Thoracic aorta (tissue), 2 donors: ENCODE results near the gene CTSW. TPM values are rescaled to one million over a fixed set of nuclear protein-coding genes. Genes with fewer than 3 reads are reported as not detected.

Source experiments
- ATAC-seq: fragments of 150-250 bp; one replicate; pipeline ENCODE4 v1.8.0; 2017; ENCODE audit warnings: low read depth; ENCODE audit not compliant: insufficient number of reproducible peaks, low FRiP score
- DNase-seq: peaks from one replicate; pipeline ENCODE4 v3.0.0-alpha.2; 2020; ENCODE audit warnings: low spot score
- H3K27ac ChIP-seq, 2 donors: fragments of 200-600 bp; sonication (generic); 1 replicate in 1 of 2; 2 replicates in 1 of 2; pipeline ENCODE4 v1.5.1; 2016; ENCODE audit warnings: mild to moderate bottlenecking in 2 of 2, moderate library complexity in 2 of 2
- H3K27me3 ChIP-seq: fragments of 200-600 bp; sonication (generic); replicated peaks from 2 replicates; pipeline ENCODE4 v1.6.0; 2016; ENCODE audit warnings: mild to moderate bottlenecking; ENCODE audit not compliant: insufficient read depth
- H3K36me3 ChIP-seq: fragments of 200-600 bp; sonication (generic); one replicate; pipeline ENCODE4 v1.5.1; 2016
- H3K4me1 ChIP-seq, 2 donors: fragments of 200-600 bp; sonication (generic); 1 replicate in 1 of 2; 2 replicates in 1 of 2; pipeline versions ENCODE4 v1.5.1 to v1.6.0; 2016; ENCODE audit warnings: low read depth in 2 of 2, mild to moderate bottlenecking in 1 of 2; ENCODE audit not compliant: control insufficient read depth in 1 of 2
- H3K4me3 ChIP-seq: fragments of 200-600 bp; sonication (generic); 2 replicates; pipeline ENCODE4 v1.5.1; 2016; ENCODE audit warnings: mild to moderate bottlenecking
- H3K9me3 ChIP-seq: fragments of 200-600 bp; sonication (generic); 2 replicates; pipeline ENCODE4 v1.5.1; 2016
- total RNA-seq, 2 donors: library from RNA; depleted of rRNA; stranded (reverse); fragments of >200 nt; gene quantifications; one replicate each; pipeline versions ENCODE4 v1.1.0 to v1.2.3, GENCODE V29; 2016
- TF ChIP-seq, protein P1 (sequence below): fragments of 200-600 bp; sonication (generic); IDR thresholded peaks from one replicate; pipeline ENCODE4 v1.5.1; 2019; ENCODE audit warnings: antibody characterized with exemption

CTSW gene
- total RNA-seq, 2 donors from 2014 or later, result 1.6 to 13.7 TPM

DNA sequence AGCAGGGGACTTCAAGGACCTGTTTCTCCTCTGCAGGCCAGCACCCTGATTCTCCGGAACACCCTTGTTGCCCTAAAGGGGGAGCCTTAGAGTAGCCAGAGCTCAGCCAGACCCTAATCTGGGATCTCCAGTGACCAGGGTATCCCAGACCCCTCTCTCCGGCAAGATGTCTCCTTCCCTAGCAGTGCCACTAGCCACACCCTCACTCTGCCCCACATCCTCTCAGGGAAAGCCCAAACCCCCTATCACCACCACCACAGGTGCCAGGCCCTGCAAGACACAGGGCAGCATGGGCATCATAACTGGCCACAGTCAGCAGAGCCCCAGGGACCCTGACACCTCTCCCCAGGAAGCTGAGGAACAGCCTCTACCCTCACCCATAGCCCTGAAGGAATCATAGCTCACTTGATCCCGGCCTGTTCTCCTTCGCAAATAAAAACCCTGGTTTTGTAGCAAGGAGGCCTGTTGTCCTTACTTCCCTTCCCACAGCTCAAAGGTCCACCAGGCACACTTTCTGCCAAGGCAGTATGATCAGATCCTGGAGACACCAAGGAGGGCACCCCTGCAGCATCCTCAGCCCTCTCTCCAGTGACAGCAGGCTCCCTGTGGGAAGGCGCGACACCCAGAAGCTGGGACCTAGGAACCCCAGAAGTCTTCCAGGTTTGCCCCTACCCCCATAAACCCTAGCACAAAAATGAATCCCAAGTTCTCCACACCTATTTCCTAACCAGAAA is 26.2 kb upstream of the CTSW start:
- H3K27ac ChIP-seq, result no peak overlapping the region
- TF ChIP-seq, protein P1, sequence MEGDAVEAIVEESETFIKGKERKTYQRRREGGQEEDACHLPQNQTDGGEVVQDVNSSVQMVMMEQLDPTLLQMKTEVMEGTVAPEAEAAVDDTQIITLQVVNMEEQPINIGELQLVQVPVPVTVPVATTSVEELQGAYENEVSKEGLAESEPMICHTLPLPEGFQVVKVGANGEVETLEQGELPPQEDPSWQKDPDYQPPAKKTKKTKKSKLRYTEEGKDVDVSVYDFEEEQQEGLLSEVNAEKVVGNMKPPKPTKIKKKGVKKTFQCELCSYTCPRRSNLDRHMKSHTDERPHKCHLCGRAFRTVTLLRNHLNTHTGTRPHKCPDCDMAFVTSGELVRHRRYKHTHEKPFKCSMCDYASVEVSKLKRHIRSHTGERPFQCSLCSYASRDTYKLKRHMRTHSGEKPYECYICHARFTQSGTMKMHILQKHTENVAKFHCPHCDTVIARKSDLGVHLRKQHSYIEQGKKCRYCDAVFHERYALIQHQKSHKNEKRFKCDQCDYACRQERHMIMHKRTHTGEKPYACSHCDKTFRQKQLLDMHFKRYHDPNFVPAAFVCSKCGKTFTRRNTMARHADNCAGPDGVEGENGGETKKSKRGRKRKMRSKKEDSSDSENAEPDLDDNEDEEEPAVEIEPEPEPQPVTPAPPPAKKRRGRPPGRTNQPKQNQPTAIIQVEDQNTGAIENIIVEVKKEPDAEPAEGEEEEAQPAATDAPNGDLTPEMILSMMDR, result no peak
- ATAC-seq (no peak), DNase-seq (no peak)
- H3K36me3 ChIP-seq, result peaks cover 54% of the 10 kb centered on the region
- peaks cover 13 to 24% of the 10 kb centered on the region in 2 donors for H3K4me1 ChIP-seq
- H3K9me3 ChIP-seq, result no peaks in the 10 kb centered on the region
- no peaks in the 10 kb centered on the region for H3K27me3 ChIP-seq
- no peak overlapping the region for H3K4me3 ChIP-seq

DNA sequence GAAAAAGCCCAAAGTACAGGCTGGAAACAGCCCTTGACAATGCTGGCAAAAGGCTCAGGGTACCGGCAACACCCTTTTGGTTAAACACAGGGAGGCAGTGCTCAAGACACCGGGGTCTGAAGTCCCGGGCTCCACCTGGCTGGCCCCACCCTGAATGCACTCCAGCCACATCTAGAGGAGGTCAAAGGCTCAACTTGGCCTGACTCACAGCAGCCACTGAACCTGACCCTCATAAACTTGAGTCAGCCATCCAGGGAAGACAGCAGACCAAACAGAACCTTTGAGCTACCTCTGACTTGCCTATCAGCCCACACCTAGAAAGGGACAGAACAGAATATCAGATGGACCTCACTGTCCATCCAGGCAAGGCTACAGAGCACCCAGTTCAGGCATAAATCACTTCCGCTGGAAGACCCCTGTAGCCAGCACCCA is 25.5 kb upstream of the CTSW start:
- no peak for DNase-seq
- Histone ChIP-seq H3K4me3 (no peak overlapping the region), H3K27me3 (no peaks in the 10 kb centered on the region), H3K27ac (no peak overlapping the region), H3K4me1 (peaks cover 13 to 24% of the 10 kb centered on the region in 2 donors), H3K36me3 (peaks cover 54% of the 10 kb centered on the region), H3K9me3 (no peaks in the 10 kb centered on the region)
- TF ChIP-seq, protein P1, result no peak
- no peak for ATAC-seq

DNA sequence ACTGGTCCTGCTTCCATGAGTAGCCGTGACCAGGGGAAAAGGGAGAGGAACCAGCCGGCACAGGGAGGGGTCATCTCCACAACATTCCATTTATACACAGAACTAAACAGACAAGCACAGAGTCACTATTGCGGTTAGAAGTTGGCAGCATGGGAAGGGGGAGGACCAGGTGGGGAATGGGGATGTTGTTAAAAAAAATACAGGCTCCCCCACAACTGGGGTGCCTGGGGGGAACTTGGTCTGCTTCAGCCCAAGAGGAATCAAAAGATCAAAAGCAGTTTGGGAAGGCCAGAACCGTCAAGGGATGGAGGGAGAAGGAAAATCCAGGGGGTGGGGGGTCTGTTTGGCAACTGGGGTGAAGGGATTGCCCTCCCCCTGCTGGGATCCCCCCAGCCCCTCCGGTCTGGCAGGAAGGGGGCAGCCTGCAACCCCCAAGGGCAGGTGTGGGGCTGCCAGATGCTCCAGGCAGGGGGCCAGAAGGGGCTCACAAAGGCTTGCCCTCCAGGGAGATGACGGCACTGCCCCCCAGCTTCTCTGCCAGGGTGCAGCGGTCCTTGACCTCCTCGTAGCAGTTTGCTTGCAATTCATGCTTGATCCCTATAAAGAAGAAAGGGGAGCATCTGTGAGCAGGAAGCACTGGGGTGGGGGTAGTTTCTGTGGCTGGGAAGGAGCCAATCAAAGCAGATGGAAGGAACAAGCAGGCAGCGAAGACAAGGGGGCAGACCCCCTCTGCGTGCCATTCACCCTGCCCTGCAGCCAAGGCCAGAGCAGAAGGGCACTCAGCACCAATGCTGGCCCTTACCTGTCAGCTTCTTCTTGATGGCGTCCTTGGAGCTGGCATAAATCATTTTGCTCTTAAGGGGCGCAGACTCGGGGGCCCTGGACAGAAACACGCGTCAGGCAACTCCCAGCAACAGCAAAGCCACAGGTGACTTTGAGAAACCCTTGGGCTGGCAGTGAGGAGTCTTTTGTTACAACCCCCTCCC is 24.5 kb upstream of the CTSW start:
- Histone ChIP-seq H3K27me3 (no peaks in the 10 kb centered on the region), H3K9me3 (no peaks in the 10 kb centered on the region), H3K4me1 (peaks cover 13 to 24% of the 10 kb centered on the region in 2 donors), H3K27ac (no peak overlapping the region), H3K36me3 (peaks cover 54% of the 10 kb centered on the region), H3K4me3 (no peak overlapping the region)
- ATAC-seq, result no peak
- DNase-seq, result no peak
- TF ChIP-seq, protein P1, result no peak

DNA sequence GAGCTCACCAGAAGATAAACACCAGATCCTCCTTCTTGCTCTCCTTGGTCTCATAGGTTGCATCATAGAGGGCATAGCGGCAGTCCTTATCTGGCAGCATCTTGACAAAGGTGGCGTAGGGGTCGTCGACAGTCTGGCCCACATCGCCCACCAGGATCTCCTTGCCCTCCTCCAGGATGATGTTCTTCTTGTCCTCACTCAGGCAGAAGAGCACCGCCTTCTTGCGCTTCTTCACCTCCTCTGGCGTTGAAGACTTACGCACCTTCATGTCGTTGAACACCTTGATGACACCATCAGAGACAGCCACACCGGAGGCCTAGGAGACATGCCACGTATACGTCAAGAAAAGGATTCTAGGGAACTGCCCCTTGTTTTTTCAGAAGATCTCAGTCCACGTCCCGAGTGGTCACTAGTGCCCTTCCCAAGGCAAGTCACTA is 23.7 kb upstream of the CTSW start:
- no peaks in the 10 kb centered on the region for H3K27me3 ChIP-seq
- H3K9me3 ChIP-seq, result no peaks in the 10 kb centered on the region
- H3K36me3 ChIP-seq, result peaks cover 51% of the 10 kb centered on the region
- TF ChIP-seq, protein P1, result no peak
- ATAC-seq (no peak), DNase-seq (no peak)
- H3K4me1 ChIP-seq, result peaks cover 13 to 24% of the 10 kb centered on the region in 2 donors
- H3K4me3 ChIP-seq, result peak overlapping the region; percentile 96
- H3K27ac ChIP-seq, result peak overlapping the region in 1 of 2 donors; percentile 96
